Measurements from ENCODE around the gene JOSD2. TPM values are rescaled to one million over a fixed set of nuclear protein-coding genes. Genes with fewer than 3 reads are reported as not detected.
A peak's percentile ranks its signal among the peaks of the same experiment; 100 is the strongest.

JOSD2 gene
- total RNA-seq, 4 donors from 2014 or later: 8.5 to 25.0 (median 21.2) TPM

GRCh38 chr19:50537769-50538230 is 26.8 kb upstream of the JOSD2 start:
- no peak overlapping the region for H3K4me3 ChIP-seq (ENCODE audit: low read depth, poor library complexity, severe bottlenecking)
- DNase-seq (ENCODE audit: low spot score in 2 of 2): peak in 1 of 2 donors; percentile 30
- intact Hi-C loops (cut with DNase I; ENCODE audit: low total_unique reads): no loop called here
- 21% methylated on average over 15 of the region's 15 CpGs for WGBS, 2 donors
- TF ChIP-seq POLR2A (IDR thresholded peaks at IDR 0.05): no peak
- TF ChIP-seq CTCF (IDR thresholded peaks at IDR 0.05): no peak

DNA sequence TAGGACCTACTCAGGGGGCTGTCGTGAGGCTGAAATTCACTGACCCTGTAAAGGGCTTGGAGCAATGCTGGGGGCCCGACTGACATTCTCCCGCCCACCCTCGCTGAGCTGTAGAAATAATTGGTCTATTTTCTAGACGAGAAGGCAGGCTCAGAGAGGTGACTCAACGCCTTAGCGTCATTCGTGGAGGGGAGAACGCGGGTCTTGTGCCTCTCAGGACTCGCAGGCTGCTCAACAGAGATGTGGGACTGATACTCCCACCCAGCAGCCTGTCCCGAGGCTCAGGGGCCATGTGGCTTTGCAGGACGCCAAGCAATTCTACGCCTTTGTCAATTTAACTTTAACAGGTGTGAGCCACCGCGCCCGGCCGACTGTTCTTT is 26.3 kb upstream of the JOSD2 start:
- intact Hi-C loops (cut with DNase I; ENCODE audit: low total_unique reads): no loop called here
- no peak for DNase-seq (ENCODE audit: low spot score in 2 of 2)
- WGBS, 2 donors: 83% methylated on average over 18 of the region's 18 CpGs
- no peak for TF ChIP-seq CTCF (IDR thresholded peaks at IDR 0.05)
- TF ChIP-seq POLR2A (IDR thresholded peaks at IDR 0.05): no peak
- H3K4me3 ChIP-seq (ENCODE audit: low read depth, poor library complexity, severe bottlenecking): no peak overlapping the region

DNA sequence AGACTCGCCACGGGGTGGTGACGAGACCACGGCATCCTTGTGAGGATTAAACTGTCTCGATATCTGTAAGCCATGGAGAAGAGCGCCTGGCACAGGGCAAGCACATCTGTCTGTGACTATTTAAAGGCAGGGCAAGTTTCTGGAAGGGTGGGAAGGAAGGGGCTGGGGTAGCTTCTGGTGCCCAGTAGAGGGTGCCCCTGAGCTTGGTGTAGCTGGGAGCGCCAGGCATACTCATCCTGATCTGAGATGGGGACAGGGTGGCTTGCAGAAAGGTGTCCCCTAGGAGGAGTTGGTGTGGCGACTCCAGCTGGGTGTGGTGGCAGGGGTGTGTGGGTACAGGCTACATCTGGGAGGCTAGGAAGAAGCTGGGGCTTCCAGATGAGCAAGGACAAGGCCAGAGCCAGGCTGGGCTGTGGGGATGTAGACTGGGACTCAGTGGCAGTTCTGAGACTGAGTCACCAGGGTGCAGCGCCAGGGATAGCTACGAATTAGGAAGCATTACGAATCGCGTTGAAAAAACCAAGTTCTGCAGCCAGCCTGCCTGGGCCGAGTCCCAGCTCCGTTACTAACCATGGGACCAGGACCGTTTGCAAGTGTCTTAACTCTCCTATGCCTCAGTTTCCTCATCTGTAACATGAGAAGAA is 25.8 kb upstream of the JOSD2 start:
- intact Hi-C loops (cut with DNase I; ENCODE audit: low total_unique reads): no loop called here
- WGBS, 2 donors: 83 to 89% methylated on average over 16 of the region's 16 CpGs
- TF ChIP-seq CTCF (IDR thresholded peaks at IDR 0.05): no peak
- no peak overlapping the region for H3K4me3 ChIP-seq (ENCODE audit: low read depth, poor library complexity, severe bottlenecking)
- DNase-seq (ENCODE audit: low spot score in 2 of 2): no peak

- TF ChIP-seq CTCF (IDR thresholded peaks at IDR 0.05): no peak
- TF ChIP-seq POLR2A (IDR thresholded peaks at IDR 0.05): no peak
- H3K4me3 ChIP-seq (ENCODE audit: low read depth, poor library complexity, severe bottlenecking): no peak overlapping the region
- WGBS, 2 donors: 71 to 74% methylated on average over 11 of the region's 11 CpGs
- intact Hi-C loops (cut with DNase I; ENCODE audit: low total_unique reads): no loop called here
- DNase-seq (ENCODE audit: low spot score in 2 of 2): no peak
These were observed 24.7 kb upstream of the JOSD2 start for GRCh38 chr19:50535672-50536187.

DNA sequence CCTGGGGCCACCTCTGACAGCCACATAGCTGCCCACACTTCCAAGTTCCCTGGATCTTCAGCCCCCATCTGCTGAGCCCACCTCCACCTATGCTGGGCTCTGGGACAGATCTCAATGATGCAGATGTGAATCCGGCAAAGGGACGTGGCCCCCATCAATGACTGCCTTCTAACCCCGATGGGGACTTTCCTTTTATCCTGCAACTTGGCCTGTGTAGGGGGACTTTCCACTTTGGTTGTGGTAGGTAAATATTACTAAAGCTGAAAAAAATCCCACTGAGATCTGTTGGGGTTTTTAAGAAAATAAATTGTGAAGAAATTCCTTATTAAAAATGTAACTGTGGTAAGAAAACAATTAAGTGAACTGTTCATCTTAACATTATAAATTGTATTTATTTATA is 23.5 kb upstream of the JOSD2 start:
- H3K4me3 ChIP-seq (ENCODE audit: low read depth, poor library complexity, severe bottlenecking): no peak overlapping the region
- intact Hi-C loops (cut with DNase I; ENCODE audit: low total_unique reads): no loop called here
- DNase-seq (ENCODE audit: low spot score in 2 of 2): no peak
- 85 to 91% methylated on average over 3 of the region's 3 CpGs for WGBS, 2 donors
- TF ChIP-seq CTCF (IDR thresholded peaks at IDR 0.05) (no peak), POLR2A (IDR thresholded peaks at IDR 0.05) (no peak)

DNA sequence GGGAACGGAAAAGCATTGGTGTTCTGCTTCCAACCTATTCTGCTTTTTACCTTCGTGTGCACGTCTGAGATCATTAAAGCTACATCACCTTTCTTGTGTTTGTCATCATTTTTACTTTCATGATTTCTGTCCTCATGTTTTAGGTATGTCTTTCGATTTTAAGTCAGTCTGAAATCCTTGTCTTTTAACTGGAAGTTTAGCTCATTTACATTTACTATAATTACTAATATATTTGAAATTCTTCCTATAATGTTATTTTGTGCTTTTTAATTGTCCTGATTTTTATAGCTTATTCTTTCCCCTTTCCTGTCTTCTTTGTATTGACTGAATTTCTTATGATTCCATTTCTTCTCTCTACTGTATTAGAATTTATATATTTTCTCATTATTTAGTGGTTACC is 22.0 kb upstream of the JOSD2 start:
- H3K4me3 ChIP-seq (ENCODE audit: low read depth, poor library complexity, severe bottlenecking): no peak overlapping the region
- TF ChIP-seq CTCF (IDR thresholded peaks at IDR 0.05): no peak
- TF ChIP-seq POLR2A (IDR thresholded peaks at IDR 0.05): no peak
- DNase-seq (ENCODE audit: low spot score in 2 of 2): no peak
- WGBS, 2 donors: 81 to 88% methylated on average over 4 of the region's 4 CpGs
- intact Hi-C loops (cut with DNase I; ENCODE audit: low total_unique reads): no loop called here

Data from lower leg skin (tissue), 4 donors.